HEK293 (cell line): ENCODE data around the gene PARVA.

Source experiments
- CTCF ChIA-PET: fragments of 350-600 bp; formaldehyde crosslinking; extraction: SDS; loops from one replicate; lab custom pipeline; 2021; ENCODE audit warnings: antibody characterized with exemption; lab: Yijun Ruan, JAX
- POLR2A ChIA-PET: fragments of 300-600 bp; formaldehyde crosslinking; extraction: SDS; loops from one replicate; lab custom pipeline; 2020; ENCODE audit warnings: antibody characterized with exemption, inconsistent platforms; lab: Yijun Ruan, JAX
- H3K27ac ChIP-seq: fragments of 200-500 bp; sonication (Bioruptor generic); 2 replicates; pipeline ENCODE4 v1.5.1; 2014; ENCODE audit warnings: low read depth, low read length, control low read depth, inconsistent platforms; ENCODE audit errors: extremely low read depth
- H3K36me3 ChIP-seq, 2 experiments: fragments of 200-500 bp in 1 of 2; sonication (Bioruptor generic) in 1 of 2; 1 replicate in 1 of 2; 2 replicates in 1 of 2; pipeline ENCODE4 v1.5.1; 2014 to 2017; ENCODE audit warnings: inconsistent platforms in 2 of 2, low read length in 2 of 2; ENCODE audit not compliant: control insufficient read depth in 2 of 2, insufficient read depth in 1 of 2
- H3K4me1 ChIP-seq: fragments of 200-500 bp; sonication (Bioruptor generic); 2 replicates; pipeline ENCODE4 v1.5.1; 2014; ENCODE audit warnings: mild to moderate bottlenecking, low read length, inconsistent platforms; ENCODE audit not compliant: control insufficient read depth, insufficient read depth
- H3K4me3 ChIP-seq: 2 replicates; pipeline ENCODE4 v1.5.1; 2011; ENCODE audit warnings: low read depth, mild to moderate bottlenecking, control low read depth, low read length, moderate library complexity
- H3K9me3 ChIP-seq: fragments of 200-500 bp; sonication (Bioruptor generic); 2 replicates; pipeline ENCODE4 v1.5.1; 2014; ENCODE audit warnings: low read depth, low read length, inconsistent platforms; ENCODE audit not compliant: control insufficient read depth, insufficient read depth
- FEZF1 ChIP-seq: fragments of 450-650 bp; formaldehyde crosslinking; IDR thresholded peaks from 2 replicates; pipeline ENCODE4 v1.5.1; 2016; ENCODE audit warnings: missing biosample characterization, missing genetic modification characterization
- GLI2 ChIP-seq: fragments of 450-650 bp; formaldehyde crosslinking; IDR thresholded peaks from 2 replicates; pipeline ENCODE4; 2017; ENCODE audit warnings: missing biosample characterization, missing genetic modification characterization, low read depth, borderline replicate concordance
- PRDM2 ChIP-seq: fragments of 450-650 bp; formaldehyde crosslinking; IDR thresholded peaks from 2 replicates; pipeline ENCODE4 v1.5.1; 2016; ENCODE audit warnings: missing biosample characterization, missing genetic modification characterization, borderline replicate concordance
- SCRT1 ChIP-seq: fragments of 450-650 bp; formaldehyde crosslinking; IDR thresholded peaks from 2 replicates; pipeline ENCODE4 v1.5.1; 2016; ENCODE audit warnings: missing biosample characterization, missing genetic modification characterization, borderline replicate concordance
- ZBTB21 ChIP-seq: fragments of 450-650 bp; formaldehyde crosslinking; IDR thresholded peaks from 2 replicates; pipeline ENCODE4 v1.5.1; 2017; ENCODE audit warnings: missing biosample characterization, missing genetic modification characterization
- ZBTB44 ChIP-seq: fragments of 450-650 bp; IDR thresholded peaks from 2 replicates; pipeline ENCODE4 v1.5.1; 2018; ENCODE audit warnings: missing biosample characterization, mild to moderate bottlenecking, missing genetic modification characterization
- ZIC2 ChIP-seq: fragments of 450-650 bp; formaldehyde crosslinking; IDR thresholded peaks from 2 replicates; pipeline ENCODE4 v1.5.1; 2016; ENCODE audit warnings: missing biosample characterization, missing genetic modification characterization
- ZNF560 ChIP-seq: fragments of 450-650 bp; formaldehyde crosslinking; IDR thresholded peaks from 2 replicates; pipeline ENCODE4 v1.5.1; 2017; ENCODE audit warnings: missing biosample characterization, missing genetic modification characterization, borderline replicate concordance
- ZNF677 ChIP-seq: fragments of 450-650 bp; IDR thresholded peaks from 2 replicates; pipeline ENCODE4 v1.5.0; 2018; ENCODE audit warnings: missing biosample characterization, mild to moderate bottlenecking, missing genetic modification characterization, moderate library complexity
- TF ChIP-seq, protein P1 (sequence below): fragments of 450-650 bp; formaldehyde crosslinking; IDR thresholded peaks from 2 replicates; pipeline ENCODE4 v1.5.1; 2016; ENCODE audit warnings: missing biosample characterization, missing genetic modification characterization
- TF ChIP-seq, protein P2 (sequence below): fragments of 450-650 bp; formaldehyde crosslinking; IDR thresholded peaks from 2 replicates; pipeline ENCODE4 v1.5.1; 2016; ENCODE audit warnings: missing biosample characterization, missing genetic modification characterization

The PARVA gene

GRCh38 chr11:12388939-12389670 is 11.7 kb downstream of the PARVA start (continued):
- TF ChIP-seq ZNF560 (no peak), ZIC2 (no peak), ZNF677 (no peak)
- TF ChIP-seq, protein P1, sequence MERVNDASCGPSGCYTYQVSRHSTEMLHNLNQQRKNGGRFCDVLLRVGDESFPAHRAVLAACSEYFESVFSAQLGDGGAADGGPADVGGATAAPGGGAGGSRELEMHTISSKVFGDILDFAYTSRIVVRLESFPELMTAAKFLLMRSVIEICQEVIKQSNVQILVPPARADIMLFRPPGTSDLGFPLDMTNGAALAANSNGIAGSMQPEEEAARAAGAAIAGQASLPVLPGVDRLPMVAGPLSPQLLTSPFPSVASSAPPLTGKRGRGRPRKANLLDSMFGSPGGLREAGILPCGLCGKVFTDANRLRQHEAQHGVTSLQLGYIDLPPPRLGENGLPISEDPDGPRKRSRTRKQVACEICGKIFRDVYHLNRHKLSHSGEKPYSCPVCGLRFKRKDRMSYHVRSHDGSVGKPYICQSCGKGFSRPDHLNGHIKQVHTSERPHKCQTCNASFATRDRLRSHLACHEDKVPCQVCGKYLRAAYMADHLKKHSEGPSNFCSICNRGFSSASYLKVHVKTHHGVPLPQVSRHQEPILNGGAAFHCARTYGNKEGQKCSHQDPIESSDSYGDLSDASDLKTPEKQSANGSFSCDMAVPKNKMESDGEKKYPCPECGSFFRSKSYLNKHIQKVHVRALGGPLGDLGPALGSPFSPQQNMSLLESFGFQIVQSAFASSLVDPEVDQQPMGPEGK, result no peak

DNA sequence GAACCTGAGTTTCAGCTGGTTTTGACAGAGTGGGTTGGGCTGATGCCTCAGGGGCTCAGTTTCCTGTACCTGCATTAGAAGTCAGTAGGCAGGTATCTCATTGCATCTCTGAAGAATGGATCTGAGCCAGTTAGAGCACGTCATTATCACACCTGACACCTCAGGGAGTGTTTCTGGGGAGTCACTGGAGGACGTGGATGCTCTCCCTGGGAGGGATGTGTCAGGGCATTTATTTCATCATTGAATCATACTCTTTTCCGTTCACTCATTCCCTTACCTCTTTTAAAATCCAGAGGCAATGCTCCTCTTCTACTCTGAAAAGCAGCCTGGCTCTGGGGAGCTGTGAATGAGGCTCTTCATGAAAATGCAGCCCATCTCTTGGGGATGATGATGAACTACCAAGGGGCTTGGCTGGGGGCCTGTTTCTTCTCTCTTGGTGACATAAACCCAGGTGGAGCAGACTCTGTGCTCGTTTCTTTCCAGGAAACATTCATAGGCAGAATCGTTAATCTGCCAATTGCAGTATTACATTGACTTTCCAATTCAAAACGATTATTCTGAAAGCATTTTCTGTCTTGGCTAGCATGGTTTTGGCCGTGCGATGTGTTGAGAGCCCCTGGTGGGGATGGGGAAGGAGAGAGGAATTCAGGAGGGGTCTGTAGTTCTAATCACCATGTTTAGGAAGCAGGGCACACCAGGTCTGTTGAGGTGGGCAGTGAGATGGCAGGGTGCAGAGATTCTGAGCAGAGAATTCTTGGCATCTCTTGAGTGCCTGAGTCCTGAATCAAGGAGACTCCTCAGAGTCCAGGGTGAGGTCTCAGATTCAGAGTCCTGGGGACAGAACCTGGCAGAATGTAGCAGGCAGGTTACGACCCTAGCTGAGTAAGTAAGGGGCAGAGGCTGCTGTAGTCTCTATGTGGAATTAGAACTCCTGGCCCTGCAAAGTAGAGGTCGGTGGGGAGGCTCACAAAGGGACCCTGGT is 12.6 kb downstream of the PARVA start:
- H3K9me3 ChIP-seq, result no peaks in the 10 kb centered on the region
- no peak for TF ChIP-seq PRDM2 (tag by site-specific recombination)
- TF ChIP-seq, protein P2, sequence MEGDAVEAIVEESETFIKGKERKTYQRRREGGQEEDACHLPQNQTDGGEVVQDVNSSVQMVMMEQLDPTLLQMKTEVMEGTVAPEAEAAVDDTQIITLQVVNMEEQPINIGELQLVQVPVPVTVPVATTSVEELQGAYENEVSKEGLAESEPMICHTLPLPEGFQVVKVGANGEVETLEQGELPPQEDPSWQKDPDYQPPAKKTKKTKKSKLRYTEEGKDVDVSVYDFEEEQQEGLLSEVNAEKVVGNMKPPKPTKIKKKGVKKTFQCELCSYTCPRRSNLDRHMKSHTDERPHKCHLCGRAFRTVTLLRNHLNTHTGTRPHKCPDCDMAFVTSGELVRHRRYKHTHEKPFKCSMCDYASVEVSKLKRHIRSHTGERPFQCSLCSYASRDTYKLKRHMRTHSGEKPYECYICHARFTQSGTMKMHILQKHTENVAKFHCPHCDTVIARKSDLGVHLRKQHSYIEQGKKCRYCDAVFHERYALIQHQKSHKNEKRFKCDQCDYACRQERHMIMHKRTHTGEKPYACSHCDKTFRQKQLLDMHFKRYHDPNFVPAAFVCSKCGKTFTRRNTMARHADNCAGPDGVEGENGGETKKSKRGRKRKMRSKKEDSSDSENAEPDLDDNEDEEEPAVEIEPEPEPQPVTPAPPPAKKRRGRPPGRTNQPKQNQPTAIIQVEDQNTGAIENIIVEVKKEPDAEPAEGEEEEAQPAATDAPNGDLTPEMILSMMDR, result no peak
- TF ChIP-seq SCRT1, result no peak
- TF ChIP-seq ZBTB21 (tag by site-specific recombination), result no peak
- no peak for TF ChIP-seq FEZF1 (tag by site-specific recombination)
- TF ChIP-seq ZBTB44 (tag by site-specific recombination), result no peak
- TF ChIP-seq GLI2 (tag by site-specific recombination), result no peak
- no peaks in the 10 kb centered on the region for H3K36me3 ChIP-seq
- H3K27ac ChIP-seq, result no peak overlapping the region
- ChIA-PET POLR2A (no interaction called here), CTCF (interaction anchor here (0.6 to 1.4 kb wide), 2 partner anchors 59 to 115 kb away, joined by 4 to 6 read pairs; no protein-coding TSS in a partner anchor)
- no peak overlapping the region for H3K4me3 ChIP-seq
- no peaks in the 10 kb centered on the region for H3K4me1 ChIP-seq
